Mammary epithelial cell (primary cell): ENCODE measurements around the gene ABCB8.

Experiments used
- EZH2 ChIP-seq: IDR thresholded peaks from 2 replicates; pipeline ENCODE4 v1.6.1; 2012; ENCODE audit warnings: low read length, inconsistent platforms, borderline replicate concordance
- TF ChIP-seq, protein P1 (sequence below), 2 donors: IDR thresholded peaks in 1 of 2; conservative IDR thresholded peaks in 1 of 2; 2 replicates each; pipeline ENCODE4 v1.5.1; 2011 to 2012; ENCODE audit warnings: inconsistent platforms in 2 of 2, low read length in 2 of 2, mild to moderate bottlenecking in 2 of 2, control low read depth in 1 of 2, low read depth in 1 of 2; ENCODE audit not compliant: insufficient read depth in 1 of 2; ENCODE audit errors: extremely low read depth in 1 of 2

DNA sequence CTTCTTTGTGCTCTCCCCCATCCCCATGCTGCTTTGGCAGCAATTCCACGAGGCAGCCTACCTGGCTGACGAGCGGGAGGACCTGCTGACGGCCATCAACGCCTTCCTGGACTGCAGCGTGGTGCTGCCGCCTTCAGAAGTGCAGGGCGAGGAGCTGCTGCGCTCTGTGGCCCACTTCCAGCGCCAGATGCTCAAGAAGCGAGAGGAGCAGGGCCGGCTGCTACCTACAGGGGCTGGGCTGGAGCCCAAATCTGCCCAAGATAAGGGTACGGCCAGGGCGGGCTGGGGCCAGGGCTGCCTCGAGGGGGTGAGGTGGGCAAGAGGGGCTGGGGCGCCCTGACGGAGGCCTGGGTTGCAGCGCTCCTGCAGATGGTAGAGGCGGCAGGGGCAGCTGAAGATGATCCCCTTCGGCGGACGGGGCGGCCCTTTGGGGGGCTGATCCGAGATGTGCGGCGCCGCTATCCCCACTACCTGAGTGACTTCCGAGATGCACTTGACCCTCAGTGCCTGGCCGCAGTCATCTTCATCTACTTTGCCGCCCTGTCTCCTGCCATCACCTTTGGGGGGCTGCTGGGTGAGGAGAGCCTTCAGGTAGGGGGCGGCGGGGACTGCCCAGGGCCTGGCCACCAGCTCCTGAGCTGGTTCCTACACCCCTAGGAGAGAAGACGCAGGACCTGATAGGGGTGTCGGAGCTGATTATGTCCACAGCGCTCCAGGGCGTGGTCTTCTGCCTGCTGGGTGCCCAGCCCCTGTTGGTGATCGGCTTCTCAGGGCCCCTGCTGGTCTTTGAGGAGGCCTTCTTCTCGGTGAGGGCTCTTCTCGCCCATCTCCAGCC, 43.0 kb downstream of the ABCB8 start:
- TF ChIP-seq, protein P1, sequence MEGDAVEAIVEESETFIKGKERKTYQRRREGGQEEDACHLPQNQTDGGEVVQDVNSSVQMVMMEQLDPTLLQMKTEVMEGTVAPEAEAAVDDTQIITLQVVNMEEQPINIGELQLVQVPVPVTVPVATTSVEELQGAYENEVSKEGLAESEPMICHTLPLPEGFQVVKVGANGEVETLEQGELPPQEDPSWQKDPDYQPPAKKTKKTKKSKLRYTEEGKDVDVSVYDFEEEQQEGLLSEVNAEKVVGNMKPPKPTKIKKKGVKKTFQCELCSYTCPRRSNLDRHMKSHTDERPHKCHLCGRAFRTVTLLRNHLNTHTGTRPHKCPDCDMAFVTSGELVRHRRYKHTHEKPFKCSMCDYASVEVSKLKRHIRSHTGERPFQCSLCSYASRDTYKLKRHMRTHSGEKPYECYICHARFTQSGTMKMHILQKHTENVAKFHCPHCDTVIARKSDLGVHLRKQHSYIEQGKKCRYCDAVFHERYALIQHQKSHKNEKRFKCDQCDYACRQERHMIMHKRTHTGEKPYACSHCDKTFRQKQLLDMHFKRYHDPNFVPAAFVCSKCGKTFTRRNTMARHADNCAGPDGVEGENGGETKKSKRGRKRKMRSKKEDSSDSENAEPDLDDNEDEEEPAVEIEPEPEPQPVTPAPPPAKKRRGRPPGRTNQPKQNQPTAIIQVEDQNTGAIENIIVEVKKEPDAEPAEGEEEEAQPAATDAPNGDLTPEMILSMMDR (conservative IDR thresholded peaks at IDR 0.05 in 1 of 2, IDR thresholded peaks at IDR 0.05 in 1 of 2; ENCODE audit: extremely low read depth in 1 of 2, insufficient read depth in 1 of 2, low read depth in 1 of 2, low read length in 2 of 2): no peak
- TF ChIP-seq EZH2: no peak
